Stromal cell of bone marrow (primary cell): ENCODE results near the gene PPFIBP2.

Experiments
- DNase-seq: peaks from one replicate; pipeline ENCODE4 v3.0.0-alpha.2; 2012; ENCODE audit warnings: low read depth

PPFIBP2 gene

GRCh38 chr11:7667460-7667859 lies 153.7 kb downstream of the PPFIBP2 start:
- DNase-seq: no peak

GRCh38 chr11:7668464-7668863 lies 154.7 kb downstream of the PPFIBP2 start:
- DNase-seq: no peak

- DNase-seq: no peak
Measured at GRCh38 chr11:7668911-7669310, 155.1 kb downstream of the PPFIBP2 start.

- DNase-seq: no peak
Measured at GRCh38 chr11:7670641-7671040, 156.8 kb downstream of the PPFIBP2 start.

GRCh38 chr11:7671347-7672215 lies 157.8 kb downstream of the PPFIBP2 start:
- no peak for DNase-seq

- DNase-seq: no peak
Measured at GRCh38 chr11:7672276-7672959, 158.6 kb downstream of the PPFIBP2 start.

GRCh38 chr11:7672960-7673723 lies 159.3 kb downstream of the PPFIBP2 start, which contains the start of gene CYB5R2:
CYB5R2 (minus strand) TSS chr11:7673500; CDS start chr11:7672825, 675 bp downstream.
- DNase-seq: no peak

- no peak for DNase-seq
Measured at GRCh38 chr11:7673724-7674434, 160.1 kb downstream of the PPFIBP2 start.

GRCh38 chr11:7675631-7676030 lies 161.8 kb downstream of the PPFIBP2 start:
- no peak for DNase-seq

- DNase-seq: no peak
Measured at GRCh38 chr11:7677071-7677470, 163.3 kb downstream of the PPFIBP2 start.

- no peak for DNase-seq
Measured at GRCh38 chr11:7677796-7678201, 164.0 kb downstream of the PPFIBP2 start.

GRCh38 chr11:7683571-7683970 lies 169.8 kb downstream of the PPFIBP2 start:
- DNase-seq: no peak

- DNase-seq: no peak
Measured at GRCh38 chr11:7686761-7687160, 173.0 kb downstream of the PPFIBP2 start.

- DNase-seq: no peak
Measured at GRCh38 chr11:7687386-7687785, 173.6 kb downstream of the PPFIBP2 start.

- no peak for DNase-seq
Measured at GRCh38 chr11:7688238-7688826, 174.5 kb downstream of the PPFIBP2 start.

- DNase-seq: no peak
Measured at GRCh38 chr11:7689239-7689638, 175.4 kb downstream of the PPFIBP2 start.

GRCh38 chr11:7690648-7691047 lies 176.8 kb downstream of the PPFIBP2 start:
- no peak for DNase-seq

- DNase-seq: no peak
Measured at GRCh38 chr11:7691759-7692350, 178.1 kb downstream of the PPFIBP2 start.

GRCh38 chr11:7692426-7692825 lies 178.6 kb downstream of the PPFIBP2 start:
- DNase-seq: no peak

GRCh38 chr11:7694235-7694634 lies 180.4 kb downstream of the PPFIBP2 start:
- DNase-seq: no peak

GRCh38 chr11:7696424-7696823 lies 182.6 kb downstream of the PPFIBP2 start:
- no peak for DNase-seq
